Stimulated activated naive CD8-positive, alpha-beta T cell treated with anti-CD3 and anti-CD28 coated beads, Interleukin-15, amount 100 ng/mL, for 72 hours (primary cell): ENCODE results near the gene MTRF1.
A peak's percentile ranks its signal among the peaks of the same experiment; 100 is the strongest.
"Not testable (repeated sequence)": the region's sequence is repeated elsewhere in the genome, so short reads cannot be mapped to it uniquely, and the experiment has no call there.

ENCODE experiments used
- ATAC-seq: fragments of 150-1000 bp; cut with Tn5 transposase; 2 replicates; pipeline ENCODE4 v1.10.0; 2021; ENCODE audit warnings: mild to moderate bottlenecking, moderate library complexity
- DNase-seq, 2 donors: peaks; one replicate each; pipeline ENCODE4 v3.0.0; 2021 to 2022
- H3K27ac Mint-ChIP-seq, 2 donors: one replicate each; pipeline ENCODE4 v1.8.0; 2022; ENCODE audit warnings: mild to moderate bottlenecking in 2 of 2, mixed read lengths in 2 of 2, moderate library complexity in 2 of 2
- H3K27me3 Mint-ChIP-seq: one replicate; pipeline ENCODE4 v1.8.0; 2022; ENCODE audit warnings: mixed read lengths
- H3K4me1 Mint-ChIP-seq: one replicate; pipeline ENCODE4 v1.8.0; 2022; ENCODE audit warnings: mild to moderate bottlenecking, mixed read lengths
- H3K4me3 Mint-ChIP-seq, 2 donors: one replicate each; pipeline ENCODE4 v1.8.0; 2022; ENCODE audit warnings: mild to moderate bottlenecking in 2 of 2, mixed read lengths in 2 of 2, moderate library complexity in 1 of 2
- H3K9me3 Mint-ChIP-seq, 2 donors: one replicate each; pipeline ENCODE4 v1.8.0; 2022; ENCODE audit warnings: mixed read lengths in 2 of 2

The MTRF1 gene

DNA sequence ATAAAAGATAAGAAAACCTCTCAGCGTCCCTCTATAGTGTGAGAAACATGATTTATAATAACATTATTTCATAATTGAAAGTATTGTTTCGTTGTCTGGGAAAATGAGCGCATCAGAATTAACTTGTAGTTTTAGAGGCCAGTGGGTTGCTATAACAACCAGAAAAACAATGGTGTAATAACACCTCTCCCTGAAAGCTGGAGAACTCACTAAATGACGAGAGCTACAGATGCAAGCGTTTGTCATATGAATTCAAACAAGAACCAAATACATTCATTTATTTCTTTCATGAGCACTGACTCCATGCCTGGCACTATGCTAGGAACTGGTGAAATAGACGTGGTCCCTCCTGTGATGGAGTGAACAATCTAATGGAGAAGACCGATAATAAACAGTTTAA is 85.3 kb downstream of the MTRF1 start:
- H3K4me1 Mint-ChIP-seq: peaks cover 15% of the 10 kb centered on the region
- DNase-seq (no peak), ATAC-seq (no peak)
- H3K27me3 Mint-ChIP-seq: no peaks in the 10 kb centered on the region
- H3K4me3 Mint-ChIP-seq: no peak overlapping the region
- H3K27ac Mint-ChIP-seq: peak overlapping the region in 1 of 2 donors; percentile 31
- H3K9me3 Mint-ChIP-seq: peaks cover 0 to 26% of the 10 kb centered on the region in 2 donors

DNA sequence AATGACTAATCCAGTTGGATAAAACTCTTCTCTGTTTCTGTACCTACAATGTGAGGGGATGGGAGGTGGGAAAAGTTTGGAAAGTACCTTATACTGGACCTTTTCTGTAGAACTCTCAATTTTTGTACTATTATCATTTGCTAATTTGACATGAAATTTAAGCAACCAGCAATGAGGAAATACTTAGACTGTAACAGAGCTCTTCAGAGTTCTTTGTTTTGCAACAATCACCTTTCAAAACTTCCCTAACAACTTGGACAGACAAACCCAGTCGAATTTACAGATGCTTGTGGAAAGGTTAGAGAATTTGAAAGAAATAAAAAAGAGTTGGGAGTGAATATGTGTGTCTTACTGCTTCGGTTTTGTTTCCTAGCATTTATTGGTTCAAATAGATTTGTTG is 85.8 kb downstream of the MTRF1 start:
- Mint-ChIP-seq H3K4me3 (no peak overlapping the region), H3K27me3 (no peaks in the 10 kb centered on the region), H3K9me3 (peaks cover 0 to 26% of the 10 kb centered on the region in 2 donors), H3K27ac (no peak overlapping the region), H3K4me1 (peaks cover 15% of the 10 kb centered on the region)
- ATAC-seq: no peak
- no peak for DNase-seq

DNA sequence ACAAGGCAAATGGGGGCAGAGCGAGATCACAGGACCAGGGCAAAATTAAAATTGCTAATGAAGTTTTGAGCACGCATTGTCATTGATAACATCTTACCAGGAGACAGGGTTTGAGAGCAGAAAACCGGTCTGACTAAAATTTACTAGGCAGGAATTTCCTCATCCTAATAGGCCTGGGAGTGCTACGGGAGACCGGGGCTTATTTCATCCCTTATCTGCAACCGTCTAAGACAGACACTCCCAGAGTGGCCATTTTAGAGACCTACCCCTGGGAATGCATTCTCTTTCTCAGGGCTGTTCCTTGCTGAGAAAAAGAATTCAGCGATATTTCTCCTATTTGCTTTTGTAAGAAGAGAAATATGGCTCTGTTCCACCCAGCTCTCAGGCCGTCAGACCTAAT is 87.8 kb downstream of the MTRF1 start:
- not testable (repeated sequence) for ATAC-seq, DNase-seq, H3K4me3 Mint-ChIP-seq, H3K27me3 Mint-ChIP-seq, H3K27ac Mint-ChIP-seq
- Mint-ChIP-seq H3K4me1 (peaks cover 15% of the 10 kb centered on the region), H3K9me3 (peaks cover 0 to 26% of the 10 kb centered on the region in 2 donors)
